H4 (cell line): ENCODE data around the gene SOCS4. TPM values are rescaled to one million over a fixed set of nuclear protein-coding genes. Genes with fewer than 3 reads are reported as not detected.
"Not testable (repeated sequence)": the region's sequence is repeated elsewhere in the genome, so short reads cannot be mapped to it uniquely, and the experiment has no call there.

Experiments
- DNase-seq: peaks from one replicate; pipeline ENCODE4 v3.0.0-alpha.2; 2015; ENCODE audit warnings: low spot score
- total RNA-seq: library from RNA; depleted of rRNA; stranded (reverse); fragments of >200 nt; shearing (Covaris generic); gene quantifications from 2 replicates; pipeline ENCODE4 v1.2.3, GENCODE V29; 2014

SOCS4 gene
- total RNA-seq, 1 experiment from 2014 or later, result 11.6 TPM

GRCh38 chr14:55052269-55052930 lies 25.4 kb downstream of the SOCS4 start:
- DNase-seq, result no peak

- no peak for DNase-seq
Measured at GRCh38 chr14:55053018-55053417, 26.0 kb downstream of the SOCS4 start.

GRCh38 chr14:55053500-55053899 lies 26.5 kb downstream of the SOCS4 start:
- no peak for DNase-seq

GRCh38 chr14:55054098-55054497 lies 27.1 kb downstream of the SOCS4 start:
- DNase-seq, result no peak

- no peak for DNase-seq
Measured at GRCh38 chr14:55057919-55058318, 30.9 kb downstream of the SOCS4 start.

- no peak for DNase-seq
Measured at GRCh38 chr14:55059333-55059732, 32.3 kb downstream of the SOCS4 start.

- DNase-seq, result no peak
Measured at GRCh38 chr14:55062517-55063351, 35.7 kb downstream of the SOCS4 start.

- DNase-seq, result not testable (repeated sequence)
Measured at GRCh38 chr14:55064896-55065295, 37.9 kb downstream of the SOCS4 start.

GRCh38 chr14:55065411-55065810 lies 38.4 kb downstream of the SOCS4 start:
- DNase-seq, result no peak

GRCh38 chr14:55066223-55066622 lies 39.2 kb downstream of the SOCS4 start:
- DNase-seq, result no peak

- no peak for DNase-seq
Measured at GRCh38 chr14:55070981-55071411, 44.0 kb downstream of the SOCS4 start.

- DNase-seq, result no peak
Measured at GRCh38 chr14:55071870-55072640, 45.0 kb downstream of the SOCS4 start.

GRCh38 chr14:55073856-55074255 lies 46.8 kb downstream of the SOCS4 start:
- no peak for DNase-seq

- DNase-seq, result no peak
Measured at GRCh38 chr14:55074662-55075061, 47.6 kb downstream of the SOCS4 start.

GRCh38 chr14:55075628-55076175 lies 48.7 kb downstream of the SOCS4 start:
- no peak for DNase-seq

GRCh38 chr14:55077170-55078151 lies 50.4 kb downstream of the SOCS4 start:
- no peak for DNase-seq

- not testable (repeated sequence) for DNase-seq
Measured at GRCh38 chr14:55079961-55080360, 52.9 kb downstream of the SOCS4 start.

- no peak for DNase-seq
Measured at GRCh38 chr14:55084401-55085059, 57.5 kb downstream of the SOCS4 start.

GRCh38 chr14:55085060-55085660 lies 58.1 kb downstream of the SOCS4 start:
- DNase-seq, result no peak

GRCh38 chr14:55086938-55087337 lies 59.9 kb downstream of the SOCS4 start:
- no peak for DNase-seq
